Astrocyte (in vitro differentiated cells and primary cell): ENCODE results near the gene JMJD8. TPM values are rescaled to one million over a fixed set of nuclear protein-coding genes. Genes with fewer than 3 reads are reported as not detected.

Experiments used
- DNase-seq: peaks from one replicate; pipeline ENCODE4 v3.0.0-alpha.2; 2010; ENCODE audit warnings: low read depth
- FAIRE-seq: peaks from 2 replicates; lab custom pipeline; 2011; peaks lifted over from hg19 to GRCh38; lab: Jason Lieb, UNC
- H2AFZ ChIP-seq: 2 replicates; pipeline ENCODE4 v1.6.0; 2012; ENCODE audit warnings: low read depth, low read length, inconsistent platforms
- H3K27ac ChIP-seq: 2 replicates; pipeline ENCODE4 v1.5.1; 2011; ENCODE audit warnings: low read depth, low read length, inconsistent platforms
- H3K27me3 ChIP-seq: 2 replicates; pipeline ENCODE4 v1.6.0; 2011; ENCODE audit warnings: low read length, inconsistent platforms; ENCODE audit not compliant: insufficient read depth
- H3K36me3 ChIP-seq: 2 replicates; pipeline ENCODE4 v1.5.1; 2011; ENCODE audit warnings: low read length, inconsistent platforms; ENCODE audit not compliant: insufficient read depth
- H3K4me1 ChIP-seq: 2 replicates; pipeline ENCODE4 v1.5.1; 2011; ENCODE audit warnings: low read length, inconsistent platforms; ENCODE audit not compliant: insufficient read depth
- H3K4me2 ChIP-seq: 2 replicates; pipeline ENCODE4 v1.6.0; 2012; ENCODE audit warnings: low read length, inconsistent platforms
- H3K4me3 ChIP-seq: 2 replicates; pipeline ENCODE4 v1.5.1; 2011; ENCODE audit warnings: low read depth, mild to moderate bottlenecking, low read length, inconsistent platforms; ENCODE audit not compliant: insufficient read depth
- H3K79me2 ChIP-seq: 2 replicates; pipeline ENCODE4 v1.6.0; 2012; ENCODE audit warnings: mild to moderate bottlenecking, low read length, inconsistent platforms; ENCODE audit not compliant: insufficient read depth
- H3K9ac ChIP-seq: 2 replicates; pipeline ENCODE4 v1.6.0; 2012; ENCODE audit warnings: mild to moderate bottlenecking, low read length, inconsistent platforms
- H3K9me3 ChIP-seq: 2 replicates; pipeline ENCODE4 v1.5.1; 2012; ENCODE audit warnings: low read depth, mild to moderate bottlenecking, low read length, inconsistent platforms; ENCODE audit not compliant: insufficient read depth
- H4K20me1 ChIP-seq: 2 replicates; pipeline ENCODE4 v1.6.0; 2012; ENCODE audit warnings: low read length, inconsistent platforms; ENCODE audit not compliant: insufficient read depth
- H3K27ac Mint-ChIP-seq: one replicate; pipeline ENCODE4 v1.8.0; 2021; ENCODE audit warnings: mild to moderate bottlenecking, mixed read lengths; ENCODE audit not compliant: unreplicated experiment
- H3K27me3 Mint-ChIP-seq: one replicate; pipeline ENCODE4 v1.8.0; 2021; ENCODE audit warnings: low read depth, mixed read lengths; ENCODE audit not compliant: unreplicated experiment
- H3K36me3 Mint-ChIP-seq: one replicate; pipeline ENCODE4 v1.8.0; 2021; ENCODE audit warnings: low read depth, mixed read lengths; ENCODE audit not compliant: unreplicated experiment
- H3K4me1 Mint-ChIP-seq: one replicate; pipeline ENCODE4 v1.8.0; 2021; ENCODE audit warnings: low read depth, mixed read lengths; ENCODE audit not compliant: unreplicated experiment
- H3K4me3 Mint-ChIP-seq: one replicate; pipeline ENCODE4 v1.8.0; 2021; ENCODE audit warnings: mild to moderate bottlenecking, moderate library complexity, mixed read lengths; ENCODE audit not compliant: unreplicated experiment
- H3K9me3 Mint-ChIP-seq: one replicate; pipeline ENCODE4 v1.8.0; 2021; ENCODE audit warnings: mild to moderate bottlenecking, mixed read lengths; ENCODE audit not compliant: unreplicated experiment
- CTCF ChIP-seq: IDR thresholded peaks from 2 replicates; pipeline ENCODE4 v1.5.1; 2011; ENCODE audit warnings: low read depth, mild to moderate bottlenecking, inconsistent platforms, low read length, moderate library complexity; ENCODE audit not compliant: insufficient read depth
- EZH2 ChIP-seq: IDR thresholded peaks from 2 replicates; pipeline ENCODE4 v1.6.1; 2012; ENCODE audit warnings: mild to moderate bottlenecking, low read length, inconsistent platforms; ENCODE audit not compliant: insufficient read depth
- total RNA-seq: library from RNA; stranded (reverse); gene quantifications from 2 replicates; pipeline ENCODE4 v1.2.1, GENCODE V29; 2021

Gene JMJD8
- total RNA-seq, 1 donor from 2014 or later, result 26.8 TPM

- Histone ChIP-seq H3K79me2 (no peaks in the 10 kb centered on the region), H3K9ac (no peak overlapping the region), H3K36me3 (no peaks in the 10 kb centered on the region), H3K4me1 (peaks cover 30% of the 10 kb centered on the region), H3K4me2 (no peak overlapping the region), H4K20me1 (peaks cover 16% of the 10 kb centered on the region), H3K9me3 (no peaks in the 10 kb centered on the region), H3K4me3 (no peak overlapping the region), H3K27me3 (no peaks in the 10 kb centered on the region), H3K27ac (no peak overlapping the region), H2AFZ (no peak overlapping the region)
- DNase-seq (no peak), FAIRE-seq (no peak)
- no peak overlapping the region for H3K27ac Mint-ChIP-seq
- no peaks in the 10 kb centered on the region for H3K36me3 Mint-ChIP-seq
- H3K9me3 Mint-ChIP-seq, result no peaks in the 10 kb centered on the region
- H3K4me3 Mint-ChIP-seq, result no peak overlapping the region
- no peaks in the 10 kb centered on the region for H3K4me1 Mint-ChIP-seq
- no peaks in the 10 kb centered on the region for H3K27me3 Mint-ChIP-seq
- TF ChIP-seq CTCF, result no peak
- no peak for TF ChIP-seq EZH2
These were observed 40.3 kb upstream of the JMJD8 start for GRCh38 chr16:724188-725040.

DNA sequence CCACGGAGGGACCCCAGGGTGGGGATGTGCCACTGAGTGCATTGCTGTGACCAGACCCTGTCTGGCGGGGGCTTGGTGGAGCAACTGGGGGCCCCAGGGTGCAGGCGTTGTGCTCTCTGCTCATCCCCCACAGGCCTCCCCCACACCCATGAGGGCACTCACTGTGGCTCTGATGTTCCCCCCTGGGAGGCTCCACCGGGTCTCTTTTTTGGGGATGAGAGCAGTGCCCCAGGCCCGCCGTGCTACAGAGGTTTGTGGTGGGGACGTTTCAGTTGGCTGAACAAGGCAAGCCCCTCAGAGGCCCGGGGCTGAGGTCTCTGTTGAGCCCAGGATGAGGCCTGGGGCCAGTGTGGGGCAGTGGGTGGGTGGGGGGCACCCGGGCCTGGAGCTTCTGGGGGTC is 39.6 kb upstream of the JMJD8 start:
- no peak overlapping the region for H3K4me3 Mint-ChIP-seq
- Histone ChIP-seq H3K36me3 (no peaks in the 10 kb centered on the region), H3K9ac (no peak overlapping the region), H3K79me2 (no peaks in the 10 kb centered on the region), H3K4me2 (no peak overlapping the region), H4K20me1 (peaks cover 23% of the 10 kb centered on the region), H3K4me3 (no peak overlapping the region), H2AFZ (no peak overlapping the region), H3K27ac (no peak overlapping the region), H3K27me3 (no peaks in the 10 kb centered on the region), H3K9me3 (no peaks in the 10 kb centered on the region), H3K4me1 (peaks cover 30% of the 10 kb centered on the region)
- FAIRE-seq (no peak), DNase-seq (no peak)
- H3K4me1 Mint-ChIP-seq, result no peaks in the 10 kb centered on the region
- no peak overlapping the region for H3K27ac Mint-ChIP-seq
- H3K27me3 Mint-ChIP-seq, result no peaks in the 10 kb centered on the region
- no peak for TF ChIP-seq CTCF
- H3K9me3 Mint-ChIP-seq, result no peaks in the 10 kb centered on the region
- H3K36me3 Mint-ChIP-seq, result no peaks in the 10 kb centered on the region
